IPS DF 6.9 (cell line): ENCODE results near the gene PRKCD.

Experiments used
- DNase-seq: peaks from one replicate; pipeline ENCODE4 v3.0.0-alpha.2; 2013; ENCODE audit warnings: low read depth, low spot score
- H3K27ac ChIP-seq: one replicate; pipeline ENCODE4 v1.5.1; 2013; ENCODE audit warnings: low read length, control low read depth
- H3K27me3 ChIP-seq: 2 replicates; pipeline ENCODE4 v1.6.1; 2013; ENCODE audit warnings: mild to moderate bottlenecking, low read length; ENCODE audit not compliant: control insufficient read depth, insufficient read depth
- H3K36me3 ChIP-seq: 2 replicates; pipeline ENCODE4 v1.6.1; 2013; ENCODE audit warnings: low read length; ENCODE audit not compliant: control insufficient read depth, insufficient read depth
- H3K4me1 ChIP-seq: 2 replicates; pipeline ENCODE4 v1.6.1; 2013; ENCODE audit warnings: low read length; ENCODE audit not compliant: control insufficient read depth, insufficient read depth
- H3K4me3 ChIP-seq: 2 replicates; pipeline ENCODE4 v1.5.1; 2013; ENCODE audit warnings: mild to moderate bottlenecking, low read length
- H3K9me3 ChIP-seq: 2 replicates; pipeline ENCODE4 v1.6.1; 2013; ENCODE audit warnings: low read length, inconsistent platforms; ENCODE audit not compliant: control insufficient read depth, insufficient read depth
- WGBS: extraction: QIAGEN DNeasy Blood & Tissue Kit; methylation state at CpG from one replicate; pipeline ENCODE4 v1.1.7; 2013; ENCODE audit warnings: mixed read lengths, missing lambda C conversion rate; ENCODE audit not compliant: insufficient read length, insufficient coverage; 5-methylcytosine and 5-hydroxymethylcytosine counted together

Gene PRKCD

DNA sequence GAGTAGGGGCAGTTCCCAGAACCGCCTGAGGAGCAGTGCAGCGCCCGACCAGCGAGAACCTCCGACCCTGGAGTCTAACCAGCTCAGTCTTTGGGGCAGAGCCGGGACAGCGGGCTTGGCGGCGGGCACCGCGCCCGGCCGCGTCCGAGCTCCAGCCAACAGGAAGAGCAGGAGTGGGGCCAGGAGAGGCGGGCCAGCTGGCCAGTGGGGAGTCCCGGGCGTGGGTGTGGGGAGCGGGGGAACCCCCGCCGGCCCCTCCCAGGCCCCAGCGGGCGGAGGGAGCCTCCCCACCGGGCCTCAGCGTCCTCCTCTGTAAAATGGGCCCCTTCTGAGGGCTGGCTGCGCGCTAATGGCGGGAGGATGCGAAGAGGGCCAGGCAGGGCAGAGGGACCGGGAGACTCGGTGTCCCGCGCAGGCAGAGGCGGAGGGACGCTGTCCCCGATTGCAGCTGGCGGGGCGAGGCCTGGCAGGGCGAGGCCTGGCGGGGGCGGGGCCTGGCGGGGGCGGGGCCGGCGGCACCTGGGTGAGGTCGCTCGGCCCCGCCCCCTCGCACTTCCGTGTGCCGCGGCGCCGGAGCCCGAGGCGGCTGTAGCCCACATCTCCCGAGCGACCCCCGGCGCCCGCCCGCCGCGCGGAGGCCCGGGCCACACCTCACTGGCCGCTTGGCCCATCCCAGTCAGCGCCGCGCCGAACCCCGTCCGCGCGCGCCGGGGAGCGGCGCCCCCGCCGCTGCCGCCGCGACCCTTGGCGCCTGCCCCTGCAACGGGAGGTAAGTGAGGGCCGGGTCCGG, at the start of gene PRKCD:
TSS of gene PRKCD (plus strand) at position 550 of the 790 bp plus-strand sequence. CDS start 17,214 bp downstream, outside the sequence.
- Histone ChIP-seq H3K36me3 (no peaks in the 10 kb centered on the region), H3K9me3 (no peaks in the 10 kb centered on the region), H3K4me1 (peaks cover 17% of the 10 kb centered on the region), H3K27me3 (no peaks in the 10 kb centered on the region; the same call in 1 of the 2 replicates), H3K4me3 (peak within 1 kb of the TSS; percentile 87), H3K27ac (no peak within 1 kb of the TSS)
- no peak for DNase-seq
- no CpG with 5 or more reads among the region's 88 CpGs for WGBS

- no CpG with 5 or more reads among the region's 3 CpGs for WGBS
- no peaks in the 10 kb centered on the region for H3K27me3 ChIP-seq
- no peaks in the 10 kb centered on the region for H3K4me1 ChIP-seq
- H3K4me3 ChIP-seq, result no peak overlapping the region
- DNase-seq, result no peak
- no peaks in the 10 kb centered on the region for H3K9me3 ChIP-seq
- H3K27ac ChIP-seq, result no peak overlapping the region
- no peaks in the 10 kb centered on the region; the same call in 1 of the 2 replicates for H3K36me3 ChIP-seq
Observed at GRCh38 chr3:53111822-53112221, 49.2 kb upstream of the PRKCD start.

- no CpG with 5 or more reads among the region's 1 CpG for WGBS
Observed at GRCh38 chr3:53113293-53114010, 47.6 kb upstream of the PRKCD start.

DNA sequence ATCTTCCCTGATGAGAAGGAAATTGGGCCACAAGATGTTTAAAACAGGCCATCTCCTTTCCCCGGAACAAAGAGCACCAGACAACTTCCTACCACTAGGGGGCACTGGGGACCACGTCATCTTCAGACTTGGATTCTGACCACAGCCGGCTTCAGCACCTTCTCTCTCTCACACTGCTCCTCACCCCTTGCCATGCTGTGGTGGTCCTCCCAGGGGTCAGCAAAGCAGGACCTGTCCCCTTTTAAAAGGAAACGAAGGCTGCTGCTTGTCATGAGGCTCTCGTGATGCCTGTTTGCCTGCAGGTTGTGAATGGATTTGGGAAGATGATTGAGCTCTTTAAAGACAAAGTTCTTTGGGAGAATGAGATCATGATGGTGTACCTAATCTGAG, 47.0 kb upstream of the PRKCD start:
- peak; percentile 73 for DNase-seq
- WGBS, result no CpG with 5 or more reads among the region's 5 CpGs
- Histone ChIP-seq H3K27ac (no peak overlapping the region), H3K4me3 (no peak overlapping the region), H3K9me3 (no peaks in the 10 kb centered on the region), H3K36me3 (peaks cover 2% of the 10 kb centered on the region; the same call in 1 of the 2 replicates), H3K4me1 (no peaks in the 10 kb centered on the region), H3K27me3 (no peaks in the 10 kb centered on the region)

More at GRCh38 chr3:53113293-53114010, 47.6 kb upstream of the PRKCD start:
- no peak overlapping the region for H3K27ac ChIP-seq
- H3K36me3 ChIP-seq, result peaks cover 2% of the 10 kb centered on the region; the same call in 1 of the 2 replicates
- H3K4me3 ChIP-seq, result no peak overlapping the region
- no peak for DNase-seq
- H3K27me3 ChIP-seq, result no peaks in the 10 kb centered on the region
- no peaks in the 10 kb centered on the region for H3K4me1 ChIP-seq
- H3K9me3 ChIP-seq, result no peaks in the 10 kb centered on the region

DNA sequence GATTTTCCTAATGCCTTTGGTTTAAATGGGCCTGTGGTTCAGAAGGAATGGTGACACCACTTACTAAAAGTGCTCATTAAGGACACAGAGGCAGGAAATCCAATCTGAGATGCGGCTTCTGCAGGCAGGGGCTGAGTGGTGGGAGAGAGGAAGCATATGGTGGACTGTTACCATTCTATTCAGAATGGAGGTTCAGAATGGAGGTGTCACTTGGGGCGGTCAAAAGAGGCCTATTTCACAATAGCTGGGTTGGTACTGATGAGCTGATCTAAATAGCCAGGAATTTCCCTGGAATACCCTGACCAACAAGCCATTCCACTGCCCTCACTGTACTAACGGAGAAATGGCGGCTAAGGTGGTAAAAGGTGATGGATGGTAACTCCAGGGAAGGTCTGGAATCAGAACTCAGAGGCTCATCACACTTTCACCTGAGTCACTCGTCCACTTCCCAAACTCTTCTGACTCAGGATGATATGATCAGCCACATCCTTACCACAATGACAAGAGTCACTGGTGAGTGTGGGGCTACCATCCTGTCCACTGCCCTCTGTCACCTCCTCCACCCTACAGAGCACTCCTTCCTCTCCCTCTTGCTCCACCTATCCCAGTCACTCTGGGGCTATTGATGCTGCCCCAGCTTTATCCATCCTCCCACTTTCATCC, 46.5 kb upstream of the PRKCD start:
- DNase-seq, result no peak
- H3K36me3 ChIP-seq, result peaks cover 2% of the 10 kb centered on the region; the same call in 1 of the 2 replicates
- no peaks in the 10 kb centered on the region for H3K27me3 ChIP-seq
- no CpG with 5 or more reads among the region's 5 CpGs for WGBS
- H3K9me3 ChIP-seq, result no peaks in the 10 kb centered on the region
- H3K4me1 ChIP-seq, result no peaks in the 10 kb centered on the region
- H3K27ac ChIP-seq, result no peak overlapping the region
- H3K4me3 ChIP-seq, result no peak overlapping the region

DNA sequence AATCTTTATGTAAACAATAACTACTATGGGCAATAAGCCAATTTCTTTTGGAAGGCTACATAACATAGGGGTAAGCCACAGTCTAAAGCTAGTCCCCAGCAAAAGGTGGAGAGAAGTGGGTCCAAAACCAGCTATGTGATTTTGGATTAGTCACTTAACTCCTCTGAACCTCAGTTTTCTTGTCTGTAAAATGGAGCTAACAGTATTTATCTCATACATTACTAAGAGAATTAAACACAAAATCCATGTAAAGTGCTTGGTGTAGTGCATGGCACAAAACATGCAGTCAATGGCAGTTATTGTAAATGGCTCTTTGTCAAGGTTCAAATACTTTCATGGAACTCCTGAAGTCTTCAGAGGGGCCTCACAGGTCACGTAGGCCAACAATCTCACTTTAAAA, 44.1 kb upstream of the PRKCD start:
- Histone ChIP-seq H3K27ac (no peak overlapping the region), H3K9me3 (no peaks in the 10 kb centered on the region), H3K4me1 (no peaks in the 10 kb centered on the region), H3K36me3 (peaks cover 7% of the 10 kb centered on the region; the same call in 1 of the 2 replicates), H3K27me3 (no peaks in the 10 kb centered on the region), H3K4me3 (no peak overlapping the region)
- DNase-seq, result no peak
- no CpG with 5 or more reads among the region's 1 CpG for WGBS

DNA sequence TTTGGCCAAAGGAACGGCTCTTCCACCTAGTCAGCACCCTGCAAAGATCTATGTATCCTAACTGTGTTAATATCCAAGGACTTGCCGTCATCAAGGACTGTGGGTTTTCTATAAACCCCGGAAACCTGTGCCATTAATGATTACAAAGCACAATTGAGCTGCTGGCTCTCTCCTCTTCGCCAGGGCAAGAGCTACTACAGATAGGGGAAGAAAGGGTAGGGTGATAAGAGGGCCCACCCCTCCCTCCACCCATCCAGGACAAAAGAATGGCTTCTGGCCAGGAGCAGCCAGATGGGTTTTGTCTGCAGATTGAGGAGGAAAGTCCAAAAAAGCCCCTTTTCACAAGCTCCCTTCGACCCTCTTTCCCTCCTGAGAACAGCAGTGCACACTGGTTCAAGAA, 40.7 kb upstream of the PRKCD start:
- no peak overlapping the region for H3K4me3 ChIP-seq
- DNase-seq, result no peak
- H3K4me1 ChIP-seq, result no peaks in the 10 kb centered on the region
- no peaks in the 10 kb centered on the region for H3K9me3 ChIP-seq
- WGBS, result no CpG with 5 or more reads among the region's 5 CpGs
- no peaks in the 10 kb centered on the region for H3K27me3 ChIP-seq
- no peak overlapping the region for H3K27ac ChIP-seq
- peaks cover 17% of the 10 kb centered on the region; the same call in 1 of the 2 replicates for H3K36me3 ChIP-seq

GRCh38 chr3:53122255-53122932, 38.6 kb upstream of the PRKCD start:
- no peaks in the 10 kb centered on the region for H3K4me1 ChIP-seq
- H3K27ac ChIP-seq, result no peak overlapping the region
- WGBS, result 100% methylated on average over 1 of the region's 4 CpGs
- H3K9me3 ChIP-seq, result no peaks in the 10 kb centered on the region
- DNase-seq, result no peak
- H3K4me3 ChIP-seq, result no peak overlapping the region
- H3K36me3 ChIP-seq, result peaks cover 19% of the 10 kb centered on the region; the same call in 1 of the 2 replicates
- H3K27me3 ChIP-seq, result no peaks in the 10 kb centered on the region

DNA sequence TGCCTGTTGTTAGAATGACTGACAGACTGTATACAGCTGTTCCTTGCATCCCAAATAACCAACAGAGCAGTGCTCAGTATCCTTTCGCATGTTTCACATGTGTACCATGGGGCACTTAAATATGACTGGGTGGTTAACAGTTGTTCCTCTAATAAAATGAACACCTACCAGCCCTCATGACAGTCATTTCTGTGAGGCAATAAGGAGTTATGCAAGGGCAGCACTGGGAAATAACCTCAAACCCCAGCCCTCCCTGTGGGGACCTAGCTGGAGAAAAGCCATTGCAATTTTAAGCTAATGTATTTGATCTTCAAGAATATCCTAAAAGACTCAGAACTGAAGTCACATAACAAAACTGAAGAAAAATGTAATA, 38.1 kb upstream of the PRKCD start:
- Histone ChIP-seq H3K27ac (no peak overlapping the region), H3K4me3 (no peak overlapping the region), H3K36me3 (peaks cover 18% of the 10 kb centered on the region; the same call in 1 of the 2 replicates), H3K27me3 (no peaks in the 10 kb centered on the region), H3K4me1 (no peaks in the 10 kb centered on the region), H3K9me3 (no peaks in the 10 kb centered on the region)
- no peak for DNase-seq
- WGBS, result no CpG with 5 or more reads among the region's 1 CpG

DNA sequence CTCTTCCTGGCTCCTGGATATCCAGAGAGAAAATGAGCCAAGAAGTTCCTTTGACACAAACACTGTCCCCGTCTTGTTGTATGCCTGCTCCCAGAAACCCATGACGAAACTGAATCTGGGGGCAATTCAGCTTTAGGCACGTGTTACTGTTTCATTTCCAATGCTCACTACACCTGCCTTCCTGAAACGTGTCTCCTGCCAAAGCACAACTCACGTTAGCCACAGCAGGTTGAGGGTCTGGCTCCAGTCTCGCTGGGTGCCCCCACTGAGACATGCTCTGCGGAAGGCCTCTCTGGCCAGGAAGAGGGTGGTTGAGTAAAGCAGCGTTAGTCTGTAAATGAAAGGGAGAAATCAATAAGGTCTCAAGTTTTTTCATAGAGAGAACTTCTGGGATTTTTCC, 37.5 kb upstream of the PRKCD start:
- whole genome bisulfite sequencing, result no CpG with 5 or more reads among the region's 8 CpGs
- Histone ChIP-seq H3K4me1 (no peaks in the 10 kb centered on the region), H3K27me3 (no peaks in the 10 kb centered on the region), H3K36me3 (peaks cover 18% of the 10 kb centered on the region; the same call in 1 of the 2 replicates), H3K27ac (no peak overlapping the region), H3K9me3 (no peaks in the 10 kb centered on the region), H3K4me3 (no peak overlapping the region)
- no peak for DNase-seq
